SH-SY5Y (cell line): ENCODE results near the gene SEPTIN1.

ENCODE experiments used
- GATA2 ChIP-seq: IDR thresholded peaks from 2 replicates; pipeline ENCODE4 v1.6.1; 2011; ENCODE audit warnings: mild to moderate bottlenecking, low read depth, low read length
- GATA3 ChIP-seq: IDR thresholded peaks from 2 replicates; pipeline ENCODE4 v1.6.1; 2011; ENCODE audit warnings: low read depth, mild to moderate bottlenecking, low read length, moderate library complexity

DNA sequence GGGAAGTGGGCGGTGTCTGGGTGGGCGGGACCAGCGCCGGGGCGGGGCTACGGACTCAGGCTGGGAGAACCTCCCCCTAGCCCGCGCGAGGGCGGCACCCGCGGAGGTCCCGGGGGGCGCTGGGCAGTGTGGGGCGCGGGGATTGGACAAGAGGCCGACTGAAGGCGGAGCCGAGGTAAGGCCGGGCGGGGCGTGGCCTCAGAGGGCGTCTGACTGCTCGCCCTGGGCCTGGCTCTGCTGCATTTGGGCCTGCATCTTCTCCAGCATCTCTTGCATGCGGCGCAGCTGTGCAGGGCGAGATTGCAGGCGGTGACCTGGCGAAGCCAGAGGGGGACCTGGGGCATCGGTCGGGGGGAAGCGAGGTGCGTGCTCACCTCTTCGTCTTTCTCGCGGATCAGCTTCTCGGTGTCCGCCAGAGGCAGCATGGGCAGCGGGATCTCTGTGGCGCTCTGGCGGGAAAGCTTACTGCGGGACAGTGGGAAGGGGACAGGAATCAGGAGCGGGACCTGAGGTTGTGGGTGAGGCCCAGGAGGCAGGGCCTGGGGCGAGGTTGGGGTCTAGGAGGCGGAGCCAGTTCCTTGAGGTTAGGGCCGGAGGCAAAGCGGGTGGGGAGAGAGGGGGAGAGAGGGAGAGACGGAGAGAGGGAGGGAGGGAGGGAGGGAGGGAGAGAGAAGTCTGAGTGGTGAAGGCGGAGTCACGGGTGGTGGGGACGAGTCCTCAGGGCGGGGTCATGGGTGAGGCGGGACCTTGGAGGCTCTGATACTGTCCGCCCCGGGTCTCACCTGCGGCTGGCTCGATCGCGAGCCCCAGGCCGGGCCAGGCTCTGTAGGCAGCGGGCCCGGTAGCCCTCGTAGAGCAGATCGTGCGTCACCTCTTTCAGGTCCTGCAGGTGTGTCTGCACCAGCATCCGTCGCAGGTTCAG is 3.9 kb downstream of the SEPTIN1 start:
- TF ChIP-seq GATA3 (no peak), GATA2 (peak; percentile 53)
